H1 (cell line): Measurements from ENCODE around the gene RGS6. TPM values are rescaled to one million over a fixed set of nuclear protein-coding genes. Genes with fewer than 3 reads are reported as not detected.

ENCODE experiments used
- KDM5A ChIP-seq: fragments of 200-600 bp; IDR thresholded peaks from 2 replicates; pipeline ENCODE4 v1.7.1; 2012; ENCODE audit warnings: mild to moderate bottlenecking, low read length, inconsistent platforms, mixed read lengths
- MAFK ChIP-seq: IDR thresholded peaks from 2 replicates; pipeline ENCODE4 v1.6.1; 2012; ENCODE audit warnings: low read depth, mild to moderate bottlenecking, improper control_type of control experiment, low read length
- PHF8 ChIP-seq: fragments of 200-600 bp; sonication (generic); conservative IDR thresholded peaks from 2 replicates; pipeline ENCODE4 v1.7.1; 2012; ENCODE audit warnings: low read depth, mild to moderate bottlenecking, inconsistent platforms, low read length, moderate library complexity
- RNF2 ChIP-seq: fragments of 200-900, 300-1000 bp; sonication (generic); IDR thresholded peaks from 2 replicates; pipeline ENCODE4 v1.7.1; 2016; ENCODE audit warnings: borderline replicate concordance, low read depth, mild to moderate bottlenecking, antibody characterized with exemption, low read length; ENCODE audit not compliant: poor library complexity, severe bottlenecking; ENCODE audit errors: missing control alignments
- SAP30 ChIP-seq: fragments of 300-600 bp; sonication (generic); IDR thresholded peaks from 2 replicates; pipeline ENCODE4 v1.7.1; 2012; ENCODE audit warnings: low read length, moderate library complexity, mild to moderate bottlenecking, inconsistent platforms; ENCODE audit not compliant: insufficient read depth, insufficient replicate concordance
- TAF1 ChIP-seq: IDR thresholded peaks from 2 replicates; pipeline ENCODE4 v1.6.1; 2011; ENCODE audit warnings: mild to moderate bottlenecking, low read depth, low read length
- polyA plus RNA-seq, 7 experiments: library from polyadenylated mRNA; depleted of rRNA in 3 of 7; stranded (reverse) in 5 of 7; unstranded in 2 of 7; fragments of >200 nt in 5 of 7; fragments of 200-250 nt in 2 of 7; gene quantifications; 1 replicate in 5 of 7; 2 replicates in 1 of 7; 4 replicates in 1 of 7; pipeline versions ENCODE4 v1.2.1 to v1.2.3, GENCODE V29; 2011 to 2013; ENCODE audit warnings: missing spikeins in 2 of 7, mixed read lengths in 2 of 7
- total RNA-seq: library from RNA; stranded (reverse); fragmentation: NEBNext Ultra II Directional; extraction: Animal tissue kit (Norgen Biotek cat#: 25700); gene quantifications from 2 replicates; pipeline ENCODE4 v1.2.1, GENCODE V29; 2021

The RGS6 gene
- total and polyA plus RNA-seq, 2 of the 8 experiments (the other 6 are each of a cell fraction or from before 2014, with no cell fraction given) = 0.26 to 1.1 TPM

DNA sequence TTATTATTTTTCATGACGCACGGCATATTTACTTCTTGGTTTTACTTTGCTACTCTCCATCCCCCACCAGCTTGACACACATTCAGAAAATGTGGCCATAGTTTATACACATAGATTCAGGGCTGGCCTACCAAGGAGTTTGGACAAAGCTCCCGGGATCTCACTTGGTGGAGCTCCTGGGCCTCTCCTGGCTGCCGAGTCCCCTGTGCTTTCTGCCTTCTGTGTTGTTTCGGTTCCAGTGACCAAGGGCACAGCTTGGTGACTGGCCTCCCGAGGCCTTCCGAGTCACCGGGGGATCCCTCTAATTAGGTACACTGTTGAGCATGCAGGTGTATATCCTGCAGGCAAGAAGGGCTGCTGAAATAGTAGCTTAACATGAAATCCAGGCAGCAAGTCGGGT lies 63.5 kb downstream of the RGS6 start (continued):
- TF ChIP-seq SAP30 = no peak
- no peak for TF ChIP-seq RNF2
- no peak for TF ChIP-seq MAFK
- TF ChIP-seq TAF1 = no peak
- TF ChIP-seq PHF8 = no peak
- no peak for TF ChIP-seq KDM5A
